Measurements from ENCODE around the gene RPS3. TPM values are rescaled to one million over a fixed set of nuclear protein-coding genes. Genes with fewer than 3 reads are reported as not detected.

RPS3 gene
- total and polyA plus RNA-seq, 2 of the 13 experiments (the other 11 are each of a cell fraction or from before 2014, with no cell fraction given): 2,143 to 3,616 TPM

DNA sequence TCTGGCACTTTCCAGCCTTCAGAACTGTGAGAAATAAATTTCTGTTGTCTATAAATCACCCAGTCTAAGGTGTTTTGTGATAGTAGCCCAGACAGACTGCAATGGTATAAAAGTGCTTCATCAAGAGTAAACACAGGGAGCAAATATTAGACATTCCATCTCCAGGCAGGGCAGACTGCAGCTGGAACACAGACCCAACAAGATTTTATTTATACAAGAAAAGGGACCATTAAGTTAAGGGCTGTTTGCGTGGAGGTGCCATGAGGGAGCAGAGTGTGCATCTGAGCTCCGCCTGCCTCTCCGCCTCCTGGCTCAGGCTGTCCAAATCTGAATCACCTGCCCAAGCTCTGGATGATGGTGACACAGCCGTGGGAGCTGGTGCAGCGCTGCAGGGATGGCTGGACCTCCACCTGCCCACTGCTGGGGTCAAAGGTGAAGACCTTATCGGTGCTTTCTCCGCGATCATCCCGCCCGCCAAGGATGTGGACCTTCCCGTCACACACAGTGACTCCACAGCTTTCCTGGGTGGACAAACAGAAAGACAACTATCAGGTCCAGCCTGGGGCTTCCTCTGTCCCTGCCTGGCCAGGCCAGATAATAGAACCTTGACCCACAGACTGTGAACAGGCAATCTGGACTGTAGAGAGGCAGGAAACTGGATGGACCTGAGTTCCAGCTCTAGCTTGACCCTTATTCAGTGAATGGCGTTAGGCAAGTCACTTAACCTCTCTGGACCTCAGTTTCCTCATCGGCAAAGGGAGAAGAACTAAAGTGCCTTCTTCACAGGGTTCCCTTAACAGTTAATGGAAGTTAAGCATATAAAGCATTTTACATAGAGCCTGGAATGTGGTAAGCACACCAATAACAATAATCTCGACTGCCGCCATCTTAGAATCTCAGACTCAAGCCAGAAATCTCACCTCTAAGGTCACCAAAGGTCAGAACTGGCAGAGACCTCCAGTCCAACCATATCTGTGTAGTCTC lies 23.2 kb downstream of the RPS3 start (continued):
- TF ChIP-seq, protein P1, sequence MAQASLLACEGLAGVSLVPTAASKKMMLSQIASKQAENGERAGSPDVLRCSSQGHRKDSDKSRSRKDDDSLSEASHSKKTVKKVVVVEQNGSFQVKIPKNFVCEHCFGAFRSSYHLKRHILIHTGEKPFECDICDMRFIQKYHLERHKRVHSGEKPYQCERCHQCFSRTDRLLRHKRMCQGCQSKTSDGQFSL (CRISPR knock-in tag; IDR thresholded peaks at IDR 0.05): no peak
- TF ChIP-seq, protein P2, sequence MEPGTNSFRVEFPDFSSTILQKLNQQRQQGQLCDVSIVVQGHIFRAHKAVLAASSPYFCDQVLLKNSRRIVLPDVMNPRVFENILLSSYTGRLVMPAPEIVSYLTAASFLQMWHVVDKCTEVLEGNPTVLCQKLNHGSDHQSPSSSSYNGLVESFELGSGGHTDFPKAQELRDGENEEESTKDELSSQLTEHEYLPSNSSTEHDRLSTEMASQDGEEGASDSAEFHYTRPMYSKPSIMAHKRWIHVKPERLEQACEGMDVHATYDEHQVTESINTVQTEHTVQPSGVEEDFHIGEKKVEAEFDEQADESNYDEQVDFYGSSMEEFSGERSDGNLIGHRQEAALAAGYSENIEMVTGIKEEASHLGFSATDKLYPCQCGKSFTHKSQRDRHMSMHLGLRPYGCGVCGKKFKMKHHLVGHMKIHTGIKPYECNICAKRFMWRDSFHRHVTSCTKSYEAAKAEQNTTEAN (CRISPR knock-in tag; conservative IDR thresholded peaks at IDR 0.05): no peak
- TF ChIP-seq, protein P3, sequence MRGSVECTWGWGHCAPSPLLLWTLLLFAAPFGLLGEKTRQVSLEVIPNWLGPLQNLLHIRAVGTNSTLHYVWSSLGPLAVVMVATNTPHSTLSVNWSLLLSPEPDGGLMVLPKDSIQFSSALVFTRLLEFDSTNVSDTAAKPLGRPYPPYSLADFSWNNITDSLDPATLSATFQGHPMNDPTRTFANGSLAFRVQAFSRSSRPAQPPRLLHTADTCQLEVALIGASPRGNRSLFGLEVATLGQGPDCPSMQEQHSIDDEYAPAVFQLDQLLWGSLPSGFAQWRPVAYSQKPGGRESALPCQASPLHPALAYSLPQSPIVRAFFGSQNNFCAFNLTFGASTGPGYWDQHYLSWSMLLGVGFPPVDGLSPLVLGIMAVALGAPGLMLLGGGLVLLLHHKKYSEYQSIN (CRISPR knock-in tag; IDR thresholded peaks at IDR 0.05; ENCODE audit: borderline replicate concordance): no peak
- TF ChIP-seq, protein P4, sequence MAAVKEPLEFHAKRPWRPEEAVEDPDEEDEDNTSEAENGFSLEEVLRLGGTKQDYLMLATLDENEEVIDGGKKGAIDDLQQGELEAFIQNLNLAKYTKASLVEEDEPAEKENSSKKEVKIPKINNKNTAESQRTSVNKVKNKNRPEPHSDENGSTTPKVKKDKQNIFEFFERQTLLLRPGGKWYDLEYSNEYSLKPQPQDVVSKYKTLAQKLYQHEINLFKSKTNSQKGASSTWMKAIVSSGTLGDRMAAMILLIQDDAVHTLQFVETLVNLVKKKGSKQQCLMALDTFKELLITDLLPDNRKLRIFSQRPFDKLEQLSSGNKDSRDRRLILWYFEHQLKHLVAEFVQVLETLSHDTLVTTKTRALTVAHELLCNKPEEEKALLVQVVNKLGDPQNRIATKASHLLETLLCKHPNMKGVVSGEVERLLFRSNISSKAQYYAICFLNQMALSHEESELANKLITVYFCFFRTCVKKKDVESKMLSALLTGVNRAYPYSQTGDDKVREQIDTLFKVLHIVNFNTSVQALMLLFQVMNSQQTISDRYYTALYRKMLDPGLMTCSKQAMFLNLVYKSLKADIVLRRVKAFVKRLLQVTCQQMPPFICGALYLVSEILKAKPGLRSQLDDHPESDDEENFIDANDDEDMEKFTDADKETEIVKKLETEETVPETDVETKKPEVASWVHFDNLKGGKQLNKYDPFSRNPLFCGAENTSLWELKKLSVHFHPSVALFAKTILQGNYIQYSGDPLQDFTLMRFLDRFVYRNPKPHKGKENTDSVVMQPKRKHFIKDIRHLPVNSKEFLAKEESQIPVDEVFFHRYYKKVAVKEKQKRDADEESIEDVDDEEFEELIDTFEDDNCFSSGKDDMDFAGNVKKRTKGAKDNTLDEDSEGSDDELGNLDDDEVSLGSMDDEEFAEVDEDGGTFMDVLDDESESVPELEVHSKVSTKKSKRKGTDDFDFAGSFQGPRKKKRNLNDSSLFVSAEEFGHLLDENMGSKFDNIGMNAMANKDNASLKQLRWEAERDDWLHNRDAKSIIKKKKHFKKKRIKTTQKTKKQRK (IDR thresholded peaks at IDR 0.05; ENCODE audit: low read length): no peak
- no peak for TF ChIP-seq PLRG1 (conservative IDR thresholded peaks at IDR 0.05)
- TF ChIP-seq, protein P5, sequence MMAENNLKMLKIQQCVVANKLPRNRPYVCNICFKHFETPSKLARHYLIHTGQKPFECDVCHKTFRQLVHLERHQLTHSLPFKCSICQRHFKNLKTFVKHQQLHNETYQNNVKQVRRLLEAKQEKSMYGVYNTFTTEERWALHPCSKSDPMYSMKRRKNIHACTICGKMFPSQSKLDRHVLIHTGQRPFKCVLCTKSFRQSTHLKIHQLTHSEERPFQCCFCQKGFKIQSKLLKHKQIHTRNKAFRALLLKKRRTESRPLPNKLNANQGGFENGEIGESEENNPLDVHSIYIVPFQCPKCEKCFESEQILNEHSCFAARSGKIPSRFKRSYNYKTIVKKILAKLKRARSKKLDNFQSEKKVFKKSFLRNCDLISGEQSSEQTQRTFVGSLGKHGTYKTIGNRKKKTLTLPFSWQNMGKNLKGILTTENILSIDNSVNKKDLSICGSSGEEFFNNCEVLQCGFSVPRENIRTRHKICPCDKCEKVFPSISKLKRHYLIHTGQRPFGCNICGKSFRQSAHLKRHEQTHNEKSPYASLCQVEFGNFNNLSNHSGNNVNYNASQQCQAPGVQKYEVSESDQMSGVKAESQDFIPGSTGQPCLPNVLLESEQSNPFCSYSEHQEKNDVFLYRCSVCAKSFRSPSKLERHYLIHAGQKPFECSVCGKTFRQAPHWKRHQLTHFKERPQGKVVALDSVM (CRISPR knock-in tag; IDR thresholded peaks at IDR 0.05): no peak
- TF ChIP-seq NFE2L2 (IDR thresholded peaks at IDR 0.05; ENCODE audit: low read length): no peak
- TF ChIP-seq, protein P6, sequence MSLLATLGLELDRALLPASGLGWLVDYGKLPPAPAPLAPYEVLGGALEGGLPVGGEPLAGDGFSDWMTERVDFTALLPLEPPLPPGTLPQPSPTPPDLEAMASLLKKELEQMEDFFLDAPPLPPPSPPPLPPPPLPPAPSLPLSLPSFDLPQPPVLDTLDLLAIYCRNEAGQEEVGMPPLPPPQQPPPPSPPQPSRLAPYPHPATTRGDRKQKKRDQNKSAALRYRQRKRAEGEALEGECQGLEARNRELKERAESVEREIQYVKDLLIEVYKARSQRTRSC (CRISPR knock-in tag; IDR thresholded peaks at IDR 0.05; ENCODE audit: low read depth): no peak
- no peak for TF ChIP-seq LCORL (IDR thresholded peaks at IDR 0.05)
- peak; percentile 43; the same call in 1 of the 2 replicates for TF ChIP-seq LCORL (CRISPR knock-in tag; IDR thresholded peaks at IDR 0.05)
- TF ChIP-seq THAP11 (CRISPR knock-in tag; IDR thresholded peaks at IDR 0.05): no peak
- TF ChIP-seq ZNF652 (CRISPR knock-in tag; IDR thresholded peaks at IDR 0.05; ENCODE audit: borderline replicate concordance, low read depth): no peak
- TF ChIP-seq ZNF816 (CRISPR knock-in tag; IDR thresholded peaks at IDR 0.05; ENCODE audit: borderline replicate concordance): no peak; the same call in 1 of the 2 replicates
- TF ChIP-seq, protein P7, sequence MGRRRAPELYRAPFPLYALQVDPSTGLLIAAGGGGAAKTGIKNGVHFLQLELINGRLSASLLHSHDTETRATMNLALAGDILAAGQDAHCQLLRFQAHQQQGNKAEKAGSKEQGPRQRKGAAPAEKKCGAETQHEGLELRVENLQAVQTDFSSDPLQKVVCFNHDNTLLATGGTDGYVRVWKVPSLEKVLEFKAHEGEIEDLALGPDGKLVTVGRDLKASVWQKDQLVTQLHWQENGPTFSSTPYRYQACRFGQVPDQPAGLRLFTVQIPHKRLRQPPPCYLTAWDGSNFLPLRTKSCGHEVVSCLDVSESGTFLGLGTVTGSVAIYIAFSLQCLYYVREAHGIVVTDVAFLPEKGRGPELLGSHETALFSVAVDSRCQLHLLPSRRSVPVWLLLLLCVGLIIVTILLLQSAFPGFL (CRISPR knock-in tag; IDR thresholded peaks at IDR 0.05): no peak
- no peak for TF ChIP-seq ZSCAN22 (CRISPR knock-in tag; IDR thresholded peaks at IDR 0.05)
- TF ChIP-seq ZNF546 (CRISPR knock-in tag; conservative IDR thresholded peaks at IDR 0.05): no peak
- peak; percentile 47; the same call in 1 of the 2 replicates for TF ChIP-seq CBX5 (CRISPR knock-in tag; IDR thresholded peaks at IDR 0.05; ENCODE audit: borderline replicate concordance)
- no peak for TF ChIP-seq ZNF441 (CRISPR knock-in tag; IDR thresholded peaks at IDR 0.05; ENCODE audit: borderline replicate concordance)
- TF ChIP-seq SCMH1 (CRISPR knock-in tag; IDR thresholded peaks at IDR 0.05; ENCODE audit: borderline replicate concordance): no peak

Data from HepG2 (cell line).